Measurements from ENCODE around the gene ACTRT3.

ACTRT3 gene

GRCh38 chr3:169787120-169787519 is 17.8 kb upstream of the ACTRT3 start:
- Histone ChIP-seq H3K4me3 (ENCODE audit: low read depth, low read length) (no peak overlapping the region), H3K9me3 (ENCODE audit: control insufficient read depth, insufficient read depth, low read depth, low read length) (no peaks in the 10 kb centered on the region), H3K4me1 (ENCODE audit: control insufficient read depth, insufficient read depth, low read length) (no peaks in the 10 kb centered on the region), H3K27ac (ENCODE audit: extremely low read depth, low read depth, low read length) (no peak overlapping the region), H3K36me3 (ENCODE audit: control insufficient read depth in 2 of 2, insufficient read depth in 1 of 2, low read length in 2 of 2) (peaks cover 21 to 78% of the 10 kb centered on the region in 2 experiments)
- CTCF ChIA-PET: no interaction called here
- POLR2A ChIA-PET: no interaction called here
- no peak for TF ChIP-seq ZNF558 (tag by site-specific recombination; IDR thresholded peaks at IDR 0.05)
- no peak for TF ChIP-seq ZFP69B (tag by site-specific recombination; IDR thresholded peaks at IDR 0.05)
- no peak for TF ChIP-seq KLF8 (tag by site-specific recombination; IDR thresholded peaks at IDR 0.05)
- TF ChIP-seq ZEB2 (tag by site-specific recombination; IDR thresholded peaks at IDR 0.05): no peak
- TF ChIP-seq ZBTB44 (tag by site-specific recombination; IDR thresholded peaks at IDR 0.05): no peak
- no peak for TF ChIP-seq ZNF248 (tag by site-specific recombination; IDR thresholded peaks at IDR 0.05)
- TF ChIP-seq KLF9 (tag by site-specific recombination; IDR thresholded peaks at IDR 0.05; ENCODE audit: low read depth): no peak
- TF ChIP-seq ZNF549 (tag by site-specific recombination; IDR thresholded peaks at IDR 0.05): no peak
- TF ChIP-seq ZNF2 (tag by site-specific recombination; IDR thresholded peaks at IDR 0.05): no peak

GRCh38 chr3:169781209-169781855 is 12.0 kb upstream of the ACTRT3 start:
- ChIA-PET POLR2A (no interaction called here), CTCF (no interaction called here)
- H3K4me1 ChIP-seq (ENCODE audit: control insufficient read depth, insufficient read depth, low read length): no peaks in the 10 kb centered on the region
- no peak overlapping the region for H3K4me3 ChIP-seq (ENCODE audit: low read depth, low read length)
- no peaks in the 10 kb centered on the region for H3K9me3 ChIP-seq (ENCODE audit: control insufficient read depth, insufficient read depth, low read depth, low read length)
- TF ChIP-seq ZNF664 (tag by site-specific recombination; IDR thresholded peaks at IDR 0.05): peak; percentile 20; the same call in 1 of the 2 replicates
- no peak for TF ChIP-seq ZNF404 (tag by site-specific recombination; IDR thresholded peaks at IDR 0.05)
- H3K27ac ChIP-seq (ENCODE audit: extremely low read depth, low read depth, low read length): no peak overlapping the region
- H3K36me3 ChIP-seq (ENCODE audit: control insufficient read depth in 2 of 2, insufficient read depth in 1 of 2, low read length in 2 of 2): peaks cover 40 to 90% of the 10 kb centered on the region in 2 experiments

DNA sequence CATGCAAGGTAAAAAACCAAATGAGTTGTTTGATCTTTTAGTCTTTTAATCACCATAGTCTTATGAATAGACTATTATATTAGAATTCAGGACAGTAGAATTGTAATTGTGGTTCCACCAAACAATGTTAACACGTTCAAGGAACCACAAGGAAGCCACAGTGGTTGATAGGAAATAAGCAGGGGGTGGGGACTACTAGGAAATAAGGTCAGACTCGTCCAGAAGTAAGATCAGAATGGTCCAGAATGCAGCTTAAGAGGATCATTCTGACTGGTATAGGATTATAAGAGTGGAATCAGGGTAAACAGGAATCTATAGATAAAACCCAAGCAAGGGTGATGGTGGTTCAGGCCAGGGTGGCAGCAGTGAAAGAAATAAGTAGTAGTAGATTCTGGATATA is 11.4 kb upstream of the ACTRT3 start:
- H3K36me3 ChIP-seq (ENCODE audit: control insufficient read depth in 2 of 2, insufficient read depth in 1 of 2, low read length in 2 of 2): peaks cover 40 to 90% of the 10 kb centered on the region in 2 experiments

DNA sequence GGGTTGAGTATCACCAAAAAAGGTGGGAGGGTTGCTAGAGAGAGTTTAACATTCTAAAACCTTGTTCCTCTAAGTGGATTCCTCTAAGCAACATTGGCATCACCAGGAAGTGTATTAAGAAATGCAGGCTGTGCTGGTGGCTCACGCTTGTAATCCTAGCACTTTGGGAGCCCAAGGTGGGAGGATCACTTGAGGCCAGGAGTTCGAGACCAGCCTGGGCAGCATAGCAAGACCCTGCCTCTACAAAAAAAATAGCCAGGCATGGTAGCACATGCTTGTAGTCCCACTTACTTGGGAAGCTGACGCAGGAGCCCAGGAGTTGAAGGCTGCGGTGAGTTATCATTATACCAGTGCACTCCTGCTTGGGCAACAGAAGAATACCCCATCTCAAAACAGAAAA is 8.5 kb upstream of the ACTRT3 start:
- Histone ChIP-seq H3K27ac (ENCODE audit: extremely low read depth, low read depth, low read length) (no peak overlapping the region), H3K9me3 (ENCODE audit: control insufficient read depth, insufficient read depth, low read depth, low read length) (no peaks in the 10 kb centered on the region), H3K4me1 (ENCODE audit: control insufficient read depth, insufficient read depth, low read length) (no peaks in the 10 kb centered on the region), H3K4me3 (ENCODE audit: low read depth, low read length) (no peak overlapping the region), H3K36me3 (ENCODE audit: control insufficient read depth in 2 of 2, insufficient read depth in 1 of 2, low read length in 2 of 2) (peaks cover 25 to 83% of the 10 kb centered on the region in 2 experiments)
- ChIA-PET POLR2A (no interaction called here), CTCF (interaction anchor here (0.5 to 0.6 kb wide), 2 partner anchors 361 to 1614 kb away, joined by 3 read pairs; no protein-coding TSS in a partner anchor)
- peak; percentile 64; the same call in 1 of the 2 replicates for TF ChIP-seq ZNF121 (tag by site-specific recombination; IDR thresholded peaks at IDR 0.05)
- TF ChIP-seq ZFP37 (tag by site-specific recombination; IDR thresholded peaks at IDR 0.05): no peak
- TF ChIP-seq ZFP69B (tag by site-specific recombination; IDR thresholded peaks at IDR 0.05): no peak
- TF ChIP-seq ZNF596 (tag by site-specific recombination; IDR thresholded peaks at IDR 0.05): no peak

More for the DNA sequence above, 11.4 kb upstream of the ACTRT3 start:
- no peak overlapping the region for H3K27ac ChIP-seq (ENCODE audit: extremely low read depth, low read depth, low read length)
- TF ChIP-seq ZNF202 (tag by site-specific recombination; IDR thresholded peaks at IDR 0.05; ENCODE audit: borderline replicate concordance): no peak
- ChIA-PET CTCF (no interaction called here), POLR2A (no interaction called here)
- no peaks in the 10 kb centered on the region for H3K9me3 ChIP-seq (ENCODE audit: control insufficient read depth, insufficient read depth, low read depth, low read length)
- no peak overlapping the region for H3K4me3 ChIP-seq (ENCODE audit: low read depth, low read length)
- no peaks in the 10 kb centered on the region for H3K4me1 ChIP-seq (ENCODE audit: control insufficient read depth, insufficient read depth, low read length)

All from HEK293 (cell line).